ENCODE results near the gene SND1. TPM values are rescaled to one million over a fixed set of nuclear protein-coding genes. Genes with fewer than 3 reads are reported as not detected.

SND1 gene
- total and polyA plus RNA-seq, 10 of the 15 experiments (the other 5 are each of a cell fraction or from before 2014, with no cell fraction given) = 52.4 to 270 (median 146) TPM

DNA sequence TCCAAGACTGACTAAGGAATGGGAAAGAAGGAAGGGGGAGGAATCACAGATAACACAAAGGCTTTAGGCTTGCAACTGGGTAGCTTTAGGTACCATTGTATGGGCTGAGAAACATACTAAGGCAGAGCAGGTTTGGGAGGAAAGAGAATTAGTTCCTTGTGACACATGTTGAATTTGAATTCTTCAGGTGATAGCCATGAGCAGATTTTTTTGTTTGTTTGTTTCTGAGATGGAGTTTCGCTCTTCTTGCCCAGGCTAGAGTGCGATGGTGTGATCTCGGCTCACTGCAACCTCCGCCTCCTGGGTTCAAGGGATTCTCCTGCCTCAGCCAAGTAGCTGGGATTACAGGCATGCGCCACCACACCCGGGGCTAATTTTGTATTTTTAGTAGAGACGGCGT is 4.4 kb upstream of the SND1 start:
- H3K9me3 ChIP-seq (replicated peaks; ENCODE audit: control insufficient read depth, insufficient read depth, low read length) = no peaks in the 10 kb centered on the region
- H3K4me3 ChIP-seq = no peak overlapping the region
- ChIA-PET RAD21 (ENCODE audit: unreplicated experiment) (interaction anchor here (0.6 kb wide), 1 partner anchor 132 kb away, joined by 3 read pairs; no protein-coding TSS in a partner anchor), SMC1A (ENCODE audit: uncharacterized antibody, unreplicated experiment) (no interaction called here), POLR2A (no interaction called here), CTCF (no interaction called here)
- TF ChIP-seq BACH1 (IDR thresholded peaks at IDR 0.05; ENCODE audit: borderline replicate concordance) (no peak), POLR2AphosphoS5 (IDR thresholded peaks at IDR 0.05; ENCODE audit: low read length) (no peak), MYB (IDR thresholded peaks at IDR 0.05; ENCODE audit: borderline replicate concordance, low read depth, low read length) (no peak), MEF2A (IDR thresholded peaks at IDR 0.05; ENCODE audit: insufficient read depth, low read depth, low read length) (no peak), NFYA (IDR thresholded peaks at IDR 0.05; ENCODE audit: borderline replicate concordance, low read depth, low read length) (no peak), EED (IDR thresholded peaks at IDR 0.05; ENCODE audit: low read depth) (no peak), SPI1 (IDR thresholded peaks at IDR 0.05; ENCODE audit: borderline replicate concordance, insufficient read depth, low read depth, low read length) (no peak), POLR2A (IDR thresholded peaks at IDR 0.05; ENCODE audit: low read depth, low read length) (no peak), SUPT20H (IDR thresholded peaks at IDR 0.05; ENCODE audit: borderline replicate concordance, control insufficient read depth, low read depth, low read length) (no peak), RBBP5 (conservative IDR thresholded peaks at IDR 0.05) (no peak), BMI1 (IDR thresholded peaks at IDR 0.05; ENCODE audit: borderline replicate concordance) (no peak), MEF2B (IDR thresholded peaks at IDR 0.05; ENCODE audit: partially characterized antibody, poor library complexity, severe bottlenecking) (no peak), ZSCAN29 (IDR thresholded peaks at IDR 0.05) (no peak), SMARCA5 (IDR thresholded peaks at IDR 0.05) (no peak), BHLHE40 (IDR thresholded peaks at IDR 0.05; ENCODE audit: borderline replicate concordance in 1 of 2, low read depth in 2 of 2, low read length in 1 of 2) (no peak), ETV6 (conservative IDR thresholded peaks at IDR 0.05 in 1 of 2, IDR thresholded peaks at IDR 0.05 in 1 of 2; ENCODE audit: borderline replicate concordance in 1 of 2, low read depth in 1 of 2) (no peak)
- in situ Hi-C loops (cut with MboI) (no loop called here), intact Hi-C loops (cut with micrococcal nuclease; ENCODE audit: unreplicated experiment) (no loop called here)
- ATAC-seq (no peak), FAIRE-seq (no peak), DNase-seq (ENCODE audit: low read depth, low spot score) (no peak)
- no peaks in the 10 kb centered on the region for H3K27me3 ChIP-seq (replicated peaks in 1 of 2; ENCODE audit: control insufficient read depth in 2 of 2, insufficient read depth in 2 of 2, low read length in 1 of 2)
- H3K36me3 ChIP-seq (ENCODE audit: control insufficient read depth in 2 of 2, insufficient read depth in 2 of 2, low read length in 1 of 2) = no peaks in the 10 kb centered on the region
- H3K4me1 ChIP-seq (ENCODE audit: control insufficient read depth, insufficient read depth, low read length) = peaks cover 6% of the 10 kb centered on the region
- peaks cover 13% of the 10 kb centered on the region for H3K79me2 ChIP-seq (ENCODE audit: control insufficient read depth, insufficient read depth, low read length)
- H2AFZ ChIP-seq (ENCODE audit: control insufficient read depth, low read depth, low read length) = no peak overlapping the region
- no peaks in the 10 kb centered on the region for H4K20me1 ChIP-seq (ENCODE audit: control insufficient read depth, insufficient read depth)
- 93% methylated on average over 8 of the region's 8 CpGs for WGBS (ENCODE audit: insufficient coverage, insufficient replicate concordance, low lambda C conversion rate, missing lambda C conversion rate)
- no peak overlapping the region for H3K4me2 ChIP-seq (ENCODE audit: control insufficient read depth, insufficient read depth)
- H3K9ac ChIP-seq (ENCODE audit: control insufficient read depth, insufficient read depth, low read length) = no peak overlapping the region
- no TSS peak for BruUV-seq (replicated peaks)
- no peak overlapping the region for H3K27ac ChIP-seq (ENCODE audit: control insufficient read depth, insufficient read depth)

All from GM12878 (cell line).